Measurements from ENCODE around the gene INO80.

GRCh38 chr15:41085029-41085428, 31.1 kb downstream of the INO80 start:
- no peak for TF ChIP-seq CTCF (IDR thresholded peaks at IDR 0.05)
- no peak for TF ChIP-seq POLR2A (IDR thresholded peaks at IDR 0.05)
